Measurements from ENCODE around the gene CDH22.

CDH22 gene

GRCh38 chr20:46161921-46162320 lies 146.4 kb downstream of the CDH22 start:
- Histone ChIP-seq H3K9ac (ENCODE audit: low read depth, low read length) (no peak overlapping the region), H3K4me1 (ENCODE audit: control insufficient read depth, insufficient read depth, low read length) (no peaks in the 10 kb centered on the region), H3K27me3 (ENCODE audit: control insufficient read depth, insufficient read depth, low read length) (no peaks in the 10 kb centered on the region), H3K9me3 (ENCODE audit: control insufficient read depth, insufficient read depth, low read length) (no peaks in the 10 kb centered on the region), H3K27ac (ENCODE audit: low read depth, low read length) (no peak overlapping the region), H3K4me3 (ENCODE audit: low read depth, low read length) (no peak overlapping the region), H3K36me3 (ENCODE audit: control insufficient read depth, insufficient read depth, low read length) (no peaks in the 10 kb centered on the region)

GRCh38 chr20:46160661-46161060 lies 147.6 kb downstream of the CDH22 start:
- H3K9ac ChIP-seq (ENCODE audit: low read depth, low read length), result no peak overlapping the region
- no peaks in the 10 kb centered on the region for H3K9me3 ChIP-seq (ENCODE audit: control insufficient read depth, insufficient read depth, low read length)
- no peaks in the 10 kb centered on the region for H3K36me3 ChIP-seq (ENCODE audit: control insufficient read depth, insufficient read depth, low read length)
- H3K4me3 ChIP-seq (ENCODE audit: low read depth, low read length), result no peak overlapping the region
- H3K4me1 ChIP-seq (ENCODE audit: control insufficient read depth, insufficient read depth, low read length), result no peaks in the 10 kb centered on the region
- no peaks in the 10 kb centered on the region for H3K27me3 ChIP-seq (ENCODE audit: control insufficient read depth, insufficient read depth, low read length)
- no peak overlapping the region for H3K27ac ChIP-seq (ENCODE audit: low read depth, low read length)

GRCh38 chr20:46159101-46159897 lies 149.0 kb downstream of the CDH22 start:
- no peak overlapping the region for H3K4me3 ChIP-seq (ENCODE audit: low read depth, low read length)
- H3K9ac ChIP-seq (ENCODE audit: low read depth, low read length), result no peak overlapping the region
- H3K36me3 ChIP-seq (ENCODE audit: control insufficient read depth, insufficient read depth, low read length), result no peaks in the 10 kb centered on the region
- no peaks in the 10 kb centered on the region for H3K9me3 ChIP-seq (ENCODE audit: control insufficient read depth, insufficient read depth, low read length)
- H3K27me3 ChIP-seq (ENCODE audit: control insufficient read depth, insufficient read depth, low read length), result no peaks in the 10 kb centered on the region
- no peaks in the 10 kb centered on the region for H3K4me1 ChIP-seq (ENCODE audit: control insufficient read depth, insufficient read depth, low read length)
- H3K27ac ChIP-seq (ENCODE audit: low read depth, low read length), result no peak overlapping the region

- H3K36me3 ChIP-seq (ENCODE audit: control insufficient read depth, insufficient read depth, low read length), result no peaks in the 10 kb centered on the region
- no peaks in the 10 kb centered on the region for H3K9me3 ChIP-seq (ENCODE audit: control insufficient read depth, insufficient read depth, low read length)
- H3K27me3 ChIP-seq (ENCODE audit: control insufficient read depth, insufficient read depth, low read length), result no peaks in the 10 kb centered on the region
- no peak overlapping the region for H3K27ac ChIP-seq (ENCODE audit: low read depth, low read length)
- H3K9ac ChIP-seq (ENCODE audit: low read depth, low read length), result no peak overlapping the region
- H3K4me3 ChIP-seq (ENCODE audit: low read depth, low read length), result no peak overlapping the region
- no peaks in the 10 kb centered on the region for H3K4me1 ChIP-seq (ENCODE audit: control insufficient read depth, insufficient read depth, low read length)
These were observed 149.8 kb downstream of the CDH22 start for GRCh38 chr20:46158476-46158987.

- Histone ChIP-seq H3K27me3 (ENCODE audit: control insufficient read depth, insufficient read depth, low read length) (no peaks in the 10 kb centered on the region), H3K27ac (ENCODE audit: low read depth, low read length) (no peak overlapping the region), H3K9ac (ENCODE audit: low read depth, low read length) (no peak overlapping the region), H3K36me3 (ENCODE audit: control insufficient read depth, insufficient read depth, low read length) (no peaks in the 10 kb centered on the region), H3K4me3 (ENCODE audit: low read depth, low read length) (no peak overlapping the region), H3K4me1 (ENCODE audit: control insufficient read depth, insufficient read depth, low read length) (no peaks in the 10 kb centered on the region), H3K9me3 (ENCODE audit: control insufficient read depth, insufficient read depth, low read length) (no peaks in the 10 kb centered on the region)
These were observed 150.7 kb downstream of the CDH22 start for GRCh38 chr20:46157625-46158024.

- no peak overlapping the region for H3K4me3 ChIP-seq (ENCODE audit: low read depth, low read length)
- H3K9ac ChIP-seq (ENCODE audit: low read depth, low read length), result no peak overlapping the region
- no peak overlapping the region for H3K27ac ChIP-seq (ENCODE audit: low read depth, low read length)
- no peaks in the 10 kb centered on the region for H3K9me3 ChIP-seq (ENCODE audit: control insufficient read depth, insufficient read depth, low read length)
- no peaks in the 10 kb centered on the region for H3K27me3 ChIP-seq (ENCODE audit: control insufficient read depth, insufficient read depth, low read length)
- H3K4me1 ChIP-seq (ENCODE audit: control insufficient read depth, insufficient read depth, low read length), result no peaks in the 10 kb centered on the region
- H3K36me3 ChIP-seq (ENCODE audit: control insufficient read depth, insufficient read depth, low read length), result no peaks in the 10 kb centered on the region
These were observed 151.2 kb downstream of the CDH22 start for GRCh38 chr20:46157076-46157592.

GRCh38 chr20:46156065-46156464 lies 152.2 kb downstream of the CDH22 start:
- no peak overlapping the region for H3K9ac ChIP-seq (ENCODE audit: low read depth, low read length)
- no peaks in the 10 kb centered on the region for H3K27me3 ChIP-seq (ENCODE audit: control insufficient read depth, insufficient read depth, low read length)
- no peak overlapping the region for H3K4me3 ChIP-seq (ENCODE audit: low read depth, low read length)
- no peak overlapping the region for H3K27ac ChIP-seq (ENCODE audit: low read depth, low read length)
- H3K4me1 ChIP-seq (ENCODE audit: control insufficient read depth, insufficient read depth, low read length), result no peaks in the 10 kb centered on the region
- no peaks in the 10 kb centered on the region for H3K9me3 ChIP-seq (ENCODE audit: control insufficient read depth, insufficient read depth, low read length)
- no peaks in the 10 kb centered on the region for H3K36me3 ChIP-seq (ENCODE audit: control insufficient read depth, insufficient read depth, low read length)

GRCh38 chr20:46154796-46155195 lies 153.5 kb downstream of the CDH22 start:
- no peaks in the 10 kb centered on the region for H3K4me1 ChIP-seq (ENCODE audit: control insufficient read depth, insufficient read depth, low read length)
- no peak overlapping the region for H3K27ac ChIP-seq (ENCODE audit: low read depth, low read length)
- H3K27me3 ChIP-seq (ENCODE audit: control insufficient read depth, insufficient read depth, low read length), result no peaks in the 10 kb centered on the region
- H3K9ac ChIP-seq (ENCODE audit: low read depth, low read length), result no peak overlapping the region
- H3K9me3 ChIP-seq (ENCODE audit: control insufficient read depth, insufficient read depth, low read length), result no peaks in the 10 kb centered on the region
- no peaks in the 10 kb centered on the region for H3K36me3 ChIP-seq (ENCODE audit: control insufficient read depth, insufficient read depth, low read length)
- no peak overlapping the region for H3K4me3 ChIP-seq (ENCODE audit: low read depth, low read length)

GRCh38 chr20:46154305-46154704 lies 154.0 kb downstream of the CDH22 start:
- Histone ChIP-seq H3K27ac (ENCODE audit: low read depth, low read length) (no peak overlapping the region), H3K9me3 (ENCODE audit: control insufficient read depth, insufficient read depth, low read length) (no peaks in the 10 kb centered on the region), H3K9ac (ENCODE audit: low read depth, low read length) (no peak overlapping the region), H3K27me3 (ENCODE audit: control insufficient read depth, insufficient read depth, low read length) (no peaks in the 10 kb centered on the region), H3K36me3 (ENCODE audit: control insufficient read depth, insufficient read depth, low read length) (no peaks in the 10 kb centered on the region), H3K4me3 (ENCODE audit: low read depth, low read length) (no peak overlapping the region), H3K4me1 (ENCODE audit: control insufficient read depth, insufficient read depth, low read length) (no peaks in the 10 kb centered on the region)

GRCh38 chr20:46152824-46153586 lies 155.3 kb downstream of the CDH22 start:
- Histone ChIP-seq H3K4me3 (ENCODE audit: low read depth, low read length) (no peak overlapping the region), H3K36me3 (ENCODE audit: control insufficient read depth, insufficient read depth, low read length) (no peaks in the 10 kb centered on the region), H3K4me1 (ENCODE audit: control insufficient read depth, insufficient read depth, low read length) (no peaks in the 10 kb centered on the region), H3K27me3 (ENCODE audit: control insufficient read depth, insufficient read depth, low read length) (no peaks in the 10 kb centered on the region), H3K9ac (ENCODE audit: low read depth, low read length) (no peak overlapping the region), H3K9me3 (ENCODE audit: control insufficient read depth, insufficient read depth, low read length) (no peaks in the 10 kb centered on the region), H3K27ac (ENCODE audit: low read depth, low read length) (no peak overlapping the region)

GRCh38 chr20:46151936-46152335 lies 156.4 kb downstream of the CDH22 start:
- Histone ChIP-seq H3K27me3 (ENCODE audit: control insufficient read depth, insufficient read depth, low read length) (no peaks in the 10 kb centered on the region), H3K9ac (ENCODE audit: low read depth, low read length) (no peak overlapping the region), H3K27ac (ENCODE audit: low read depth, low read length) (no peak overlapping the region), H3K4me3 (ENCODE audit: low read depth, low read length) (no peak overlapping the region), H3K9me3 (ENCODE audit: control insufficient read depth, insufficient read depth, low read length) (no peaks in the 10 kb centered on the region), H3K36me3 (ENCODE audit: control insufficient read depth, insufficient read depth, low read length) (no peaks in the 10 kb centered on the region), H3K4me1 (ENCODE audit: control insufficient read depth, insufficient read depth, low read length) (no peaks in the 10 kb centered on the region)
